K562 (cell line): ENCODE results near the gene SKIC8. TPM values are rescaled to one million over a fixed set of nuclear protein-coding genes. Genes with fewer than 3 reads are reported as not detected.

Experiments
- ATAC-seq: fragments of 200-7000 bp; cut with Tn5 transposase; 3 replicates; pipeline ENCODE4 v1.9.1; 2020; ENCODE audit warnings: moderate library complexity
- BruUV-seq: library from RNA; stranded (reverse); fragments of 400-500 nt; replicated peaks from 2 replicates; lab custom pipeline; 2021; lab: Mats Ljungman, UMichigan
- CTCF ChIA-PET: fragments of 300-600 bp; formaldehyde crosslinking; extraction: SDS; loops from one replicate; lab custom pipeline; 2021; ENCODE audit warnings: low intra/inter-chr PET ratio; lab: Yijun Ruan, JAX
- POLR2A ChIA-PET: fragments of 300-600, 350-650 bp; sonication (Branson Sonifier 250); formaldehyde crosslinking; extraction: SDS; loops from one replicate; lab custom pipeline; 2021; ENCODE audit warnings: antibody characterized with exemption, inconsistent platforms; lab: Yijun Ruan, JAX
- DNase-seq, 4 experiments: peaks; one replicate each; pipeline versions ENCODE4 v3.0.0 to v3.0.0-alpha.2; 2011 to 2018; ENCODE audit warnings: low spot score in 3 of 4, mixed read lengths in 3 of 4; ENCODE audit errors: extremely low read depth in 1 of 4
- FAIRE-seq: peaks from 2 replicates; lab custom pipeline; 2011; peaks lifted over from hg19 to GRCh38; lab: Jason Lieb, UNC
- H2AFZ ChIP-seq: 2 replicates; pipeline ENCODE4 v1.6.0; 2011; ENCODE audit warnings: low read depth, low read length, control low read depth, inconsistent platforms
- H3K27ac ChIP-seq: fragments of 200-600 bp; 3 replicates; pipeline ENCODE4 v1.8.0; 2011; ENCODE audit warnings: low read depth, mild to moderate bottlenecking, control low read depth, inconsistent platforms, low read length, moderate library complexity, mixed read lengths; ENCODE audit errors: extremely low read depth
- H3K27me3 ChIP-seq, 2 experiments: fragments of 300-600 bp in 1 of 2; 2 replicates in 1 of 2; 3 replicates in 1 of 2; pipeline versions ENCODE4 v1.6.0 to v1.8.0; 2011; ENCODE audit warnings: inconsistent platforms in 2 of 2, low read length in 2 of 2, mild to moderate bottlenecking in 1 of 2, mixed read lengths in 1 of 2, moderate library complexity in 1 of 2; ENCODE audit not compliant: control insufficient read depth in 2 of 2, insufficient read depth in 2 of 2
- H3K36me3 ChIP-seq: fragments of 300-600 bp; 3 replicates; pipeline ENCODE4 v1.8.0; 2011; ENCODE audit warnings: mild to moderate bottlenecking, low read length, inconsistent platforms; ENCODE audit not compliant: control insufficient read depth, insufficient read depth
- H3K4me1 ChIP-seq, 2 experiments: fragments of 200-600 bp in 1 of 2; replicated peaks in 1 of 2; 2 replicates in 1 of 2; 3 replicates in 1 of 2; pipeline versions ENCODE4 v1.5.1 to v1.8.0; 2011; ENCODE audit warnings: inconsistent platforms in 2 of 2, low read length in 2 of 2, mild to moderate bottlenecking in 1 of 2, mixed read lengths in 1 of 2, moderate library complexity in 1 of 2; ENCODE audit not compliant: control insufficient read depth in 2 of 2, insufficient read depth in 2 of 2
- H3K4me2 ChIP-seq: 2 replicates; pipeline ENCODE4 v1.6.1; 2011; ENCODE audit warnings: low read length, control low read depth, inconsistent platforms, mixed read lengths; ENCODE audit not compliant: insufficient read depth
- H3K4me3 ChIP-seq: fragments of 200-600 bp; sonication (generic), shearing (Covaris generic); 2 replicates; pipeline ENCODE4 v1.5.1; 2016; ENCODE audit warnings: control low read depth, inconsistent platforms
- H3K79me2 ChIP-seq: fragments of 200-600 bp; 3 replicates; pipeline ENCODE4 v1.8.0; 2011; ENCODE audit warnings: low read length, inconsistent platforms; ENCODE audit not compliant: control insufficient read depth, insufficient read depth
- H3K9ac ChIP-seq, 2 experiments: 2 replicates each; pipeline versions ENCODE4 v1.6.0 to v1.6.1; 2011; ENCODE audit warnings: low read depth in 2 of 2, low read length in 2 of 2, control low read depth in 1 of 2, inconsistent platforms in 1 of 2, mild to moderate bottlenecking in 1 of 2, mixed read lengths in 1 of 2; ENCODE audit not compliant: insufficient read depth in 1 of 2
- H3K9me1 ChIP-seq: one replicate; pipeline ENCODE4 v1.6.0; 2011; ENCODE audit warnings: inconsistent platforms, mild to moderate bottlenecking, low read length, moderate library complexity; ENCODE audit not compliant: control insufficient read depth, insufficient read depth
- H3K9me3 ChIP-seq: replicated peaks from 2 replicates; pipeline ENCODE4 v1.5.1; 2011; ENCODE audit warnings: low read depth, low read length, inconsistent platforms; ENCODE audit not compliant: control insufficient read depth, insufficient read depth
- H4K20me1 ChIP-seq: replicated peaks from 2 replicates; pipeline ENCODE4 v1.6.1; 2011; ENCODE audit warnings: low read length, inconsistent platforms, mixed read lengths; ENCODE audit not compliant: control insufficient read depth, insufficient read depth
- PYGO2 ChIP-seq: fragments of 450-650 bp; IDR thresholded peaks from 2 replicates; pipeline ENCODE4 v1.6.1; 2016; ENCODE audit warnings: mild to moderate bottlenecking, missing genetic modification characterization, moderate library complexity, missing compliant biosample characterization
- TEAD2 ChIP-seq: fragments of 450-650 bp; IDR thresholded peaks from 2 replicates; pipeline ENCODE4 v1.6.1; 2016; ENCODE audit warnings: missing genetic modification characterization, control low read depth, missing compliant biosample characterization
- ZFP91 ChIP-seq: sonication (generic); formaldehyde crosslinking; IDR thresholded peaks from 2 replicates; pipeline ENCODE4 v1.8.0; 2022; ENCODE audit warnings: mild to moderate bottlenecking, missing genetic modification reagents
- ZNF511 ChIP-seq: sonication (generic); formaldehyde crosslinking; IDR thresholded peaks from 2 replicates; pipeline ENCODE4 v1.8.0; 2022; ENCODE audit warnings: mild to moderate bottlenecking, missing genetic modification reagents
- WGBS: fragments of 100-300 bp; shearing (Covaris generic); methylation state at CpG from one replicate; pipeline ENCODE4 v1.1.6; 2016; ENCODE audit warnings: low coverage, mixed read lengths; ENCODE audit not compliant: insufficient coverage; ENCODE audit errors: missing lambda C conversion rate; 5-methylcytosine and 5-hydroxymethylcytosine counted together
- in situ Hi-C: fragments of 300-500 bp; cut with MboI; formaldehyde crosslinking; loops from 4 replicates; pipeline ENCODE4 v1.15.0; 2018; ENCODE audit warnings: inconsistent platforms, mixed read lengths
- intact Hi-C: fragments of 100-400 bp; cut with micrococcal nuclease; formaldehyde crosslinking; loops from 2 replicates; pipeline ENCODE4 v1.14.2; 2022
- polyA plus RNA-seq, 8 experiments: library from polyadenylated mRNA; depleted of rRNA in 4 of 8; stranded (reverse) in 5 of 8; unstranded in 3 of 8; fragments of >200 nt; fragmentation: Nextera tagmentation in 2 of 8; fragmentation: Illumina TruSeq in 1 of 8; extraction: Ambion mirVana in 2 of 8; extraction: Trizol in 1 of 8; gene quantifications; 2 replicates each; pipeline versions ENCODE4 v1.2.1 to v1.2.3, GENCODE V29; 2011 to 2014; ENCODE audit warnings: inconsistent platforms in 1 of 8, missing spikeins in 1 of 8
- total RNA-seq, 7 experiments: library from RNA; depleted of rRNA in 6 of 7; stranded (reverse); fragments of >200 nt in 6 of 7; fragmentation: Illumina TruSeq in 2 of 7; extraction: Trizol in 2 of 7; gene quantifications; 2 replicates each; pipeline versions ENCODE4 v1.2.1 to v1.2.3, GENCODE V29; 2011 to 2021; ENCODE audit warnings: low replicate concordance in 1 of 7

SKIC8 gene
- total and polyA plus RNA-seq, 9 of the 15 experiments (the other 6 are each of a cell fraction or from before 2014, with no cell fraction given), result 79.5 to 389 (median 146) TPM

GRCh38 chr15:78291052-78291451, 8.4 kb downstream of the SKIC8 start:
- H3K9me1 ChIP-seq, result no peaks in the 10 kb centered on the region
- no peak overlapping the region for H3K4me3 ChIP-seq
- H3K9ac ChIP-seq, result no peak overlapping the region
- BruUV-seq, result no TSS peak
- H3K79me2 ChIP-seq, result 0 out of 3 replicates have a peak, but pooled peaks cover 5% of the 10 kb centered on the region
- no peaks in the 10 kb centered on the region for H3K9me3 ChIP-seq
- no peak overlapping the region for H2AFZ ChIP-seq
- CTCF ChIA-PET, result no interaction called here
- H3K4me2 ChIP-seq, result no peak overlapping the region
- TF ChIP-seq TEAD2 (tag) (no peak), ZFP91 (CRISPR knock-in tag) (no peak), ZNF511 (CRISPR knock-in tag) (no peak), PYGO2 (tag) (no peak)
- POLR2A ChIA-PET, result interaction anchor here (0.9 to 1.5 kb wide), 2 partner anchors 8 to 12 kb away, joined by 3 to 9 read pairs; partner anchors contain the start of gene SKIC8
- H3K27ac ChIP-seq, result no peak overlapping the region
- H4K20me1 ChIP-seq, result no peaks in the 10 kb centered on the region
- WGBS, result 88% methylated on average over 2 of the region's 2 CpGs
- in situ Hi-C loops, result no loop called here
- H3K4me1 ChIP-seq, result no peaks in the 10 kb centered on the region
- H3K27me3 ChIP-seq, result no peaks in the 10 kb centered on the region
- FAIRE-seq (no peak), ATAC-seq (no peak), DNase-seq (no peak)
- intact Hi-C loops, result no loop called here
- H3K36me3 ChIP-seq, result peaks cover 96% of the 10 kb centered on the region
